H1 (cell line): ENCODE data around the gene FAH.

Experiments
- CTCF ChIP-seq, 3 experiments: IDR thresholded peaks; 1 replicate in 2 of 3; 2 replicates in 1 of 3; pipeline versions ENCODE4 v1.5.1 to v1.6.1; 2011; ENCODE audit warnings: low read length in 3 of 3, mild to moderate bottlenecking in 3 of 3, inconsistent platforms in 2 of 3, low read depth in 1 of 3, moderate library complexity in 1 of 3; ENCODE audit not compliant: insufficient read depth in 1 of 3; ENCODE audit errors: control extremely low read depth in 1 of 3
- KDM1A ChIP-seq: fragments of 200-600, 300-600 bp; sonication (generic); IDR thresholded peaks from 2 replicates; pipeline ENCODE4 v1.7.1; 2016; ENCODE audit warnings: mild to moderate bottlenecking, low read length, borderline replicate concordance
- MAFK ChIP-seq: IDR thresholded peaks from 2 replicates; pipeline ENCODE4 v1.6.1; 2012; ENCODE audit warnings: low read depth, mild to moderate bottlenecking, improper control_type of control experiment, low read length

- TF ChIP-seq MAFK (no peak), KDM1A (no peak), CTCF (IDR thresholded peaks at IDR 0.05; ENCODE audit: control extremely low read depth in 1 of 3, insufficient read depth in 1 of 3, low read depth in 1 of 3, low read length in 3 of 3) (no peak)
Observed at GRCh38 chr15:80179935-80180334, 27.1 kb downstream of the FAH start.
